ENCODE data around the gene THSD7B. TPM values are rescaled to one million over a fixed set of nuclear protein-coding genes. Genes with fewer than 3 reads are reported as not detected.

Gene THSD7B
- total RNA-seq, 1 experiment from 2014 or later, result 6.9 TPM

DNA sequence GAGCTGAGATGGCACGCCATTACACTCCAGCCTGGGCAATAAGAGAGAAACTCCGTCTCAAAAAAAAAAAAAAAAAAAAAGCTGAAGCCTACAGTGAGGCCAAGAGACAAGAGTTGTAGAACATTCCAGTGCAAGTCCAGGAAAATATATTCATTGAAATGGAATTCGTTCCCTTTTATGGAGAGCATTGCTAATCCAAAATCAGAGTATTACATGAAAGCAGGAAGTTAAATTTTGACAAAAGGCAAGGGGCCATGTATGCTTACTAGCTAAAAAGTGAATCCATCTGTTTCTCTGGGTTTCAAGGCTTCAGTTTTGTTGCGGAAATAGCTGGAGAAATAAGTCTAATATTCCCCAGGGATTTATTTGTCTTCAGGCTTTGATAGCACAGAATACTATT, 471.7 kb downstream of the THSD7B start:
- DNase-seq, result no peak
- ChIA-PET CTCF (interaction anchor here (0.7 kb wide), 1 partner anchor 44 kb away, joined by 3 read pairs; no protein-coding TSS in a partner anchor), POLR2A (no interaction called here)
- intact Hi-C loops (cut with micrococcal nuclease; ENCODE audit: unreplicated experiment), result no loop called here
- Histone ChIP-seq H3K27me3 (replicated peaks; ENCODE audit: control insufficient read depth, insufficient read depth, low read length) (no peaks in the 10 kb centered on the region), H3K9me3 (no peaks in the 10 kb centered on the region), H3K36me3 (ENCODE audit: control insufficient read depth, insufficient read depth, low read length) (no peaks in the 10 kb centered on the region), H3K4me1 (no peaks in the 10 kb centered on the region), H3K4me3 (ENCODE audit: low read depth, low read length) (no peak overlapping the region)
- H3K27ac Mint-ChIP-seq (ENCODE audit: unreplicated experiment), result no peak overlapping the region
- H3K36me3 Mint-ChIP-seq (ENCODE audit: insufficient read depth, unreplicated experiment), result no peaks in the 10 kb centered on the region
- H3K27me3 Mint-ChIP-seq (ENCODE audit: insufficient read depth, unreplicated experiment), result no peaks in the 10 kb centered on the region
- no TSS peak for BruUV-seq (replicated peaks)
- no peaks in the 10 kb centered on the region for H3K4me1 Mint-ChIP-seq (ENCODE audit: low read depth, unreplicated experiment)
- TF ChIP-seq, protein P1, sequence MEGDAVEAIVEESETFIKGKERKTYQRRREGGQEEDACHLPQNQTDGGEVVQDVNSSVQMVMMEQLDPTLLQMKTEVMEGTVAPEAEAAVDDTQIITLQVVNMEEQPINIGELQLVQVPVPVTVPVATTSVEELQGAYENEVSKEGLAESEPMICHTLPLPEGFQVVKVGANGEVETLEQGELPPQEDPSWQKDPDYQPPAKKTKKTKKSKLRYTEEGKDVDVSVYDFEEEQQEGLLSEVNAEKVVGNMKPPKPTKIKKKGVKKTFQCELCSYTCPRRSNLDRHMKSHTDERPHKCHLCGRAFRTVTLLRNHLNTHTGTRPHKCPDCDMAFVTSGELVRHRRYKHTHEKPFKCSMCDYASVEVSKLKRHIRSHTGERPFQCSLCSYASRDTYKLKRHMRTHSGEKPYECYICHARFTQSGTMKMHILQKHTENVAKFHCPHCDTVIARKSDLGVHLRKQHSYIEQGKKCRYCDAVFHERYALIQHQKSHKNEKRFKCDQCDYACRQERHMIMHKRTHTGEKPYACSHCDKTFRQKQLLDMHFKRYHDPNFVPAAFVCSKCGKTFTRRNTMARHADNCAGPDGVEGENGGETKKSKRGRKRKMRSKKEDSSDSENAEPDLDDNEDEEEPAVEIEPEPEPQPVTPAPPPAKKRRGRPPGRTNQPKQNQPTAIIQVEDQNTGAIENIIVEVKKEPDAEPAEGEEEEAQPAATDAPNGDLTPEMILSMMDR (IDR thresholded peaks at IDR 0.05; ENCODE audit: insufficient read depth in 1 of 2, low read depth in 1 of 2, low read length in 1 of 2, severe bottlenecking in 1 of 2, unreplicated experiment in 1 of 2), result no peak
- no peak overlapping the region for H3K4me3 Mint-ChIP-seq (ENCODE audit: unreplicated experiment)
- H3K9me3 Mint-ChIP-seq (ENCODE audit: unreplicated experiment), result no peaks in the 10 kb centered on the region

DNA sequence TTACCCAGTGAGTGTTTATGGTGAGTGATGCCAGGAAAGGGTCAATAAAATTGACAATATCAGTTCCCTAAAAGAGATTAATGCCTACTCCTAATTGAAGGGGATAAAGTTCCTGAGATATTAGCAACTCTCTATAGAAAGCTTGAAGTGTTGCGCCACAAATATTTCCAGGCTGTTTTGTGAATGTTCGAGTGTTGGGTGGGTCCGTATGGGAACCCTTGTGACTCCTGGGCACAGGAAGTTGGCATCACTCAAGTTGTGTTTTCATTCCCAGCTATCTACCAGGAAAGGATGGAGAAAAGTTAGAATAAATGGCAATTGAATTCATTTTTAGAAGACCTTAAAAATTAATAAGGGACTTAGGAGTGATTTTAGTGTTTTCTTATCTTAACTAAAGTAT, 472.7 kb downstream of the THSD7B start:
- POLR2A ChIA-PET, result no interaction called here
- no peak for DNase-seq
- Mint-ChIP-seq H3K4me3 (ENCODE audit: unreplicated experiment) (no peak overlapping the region), H3K27ac (ENCODE audit: unreplicated experiment) (no peak overlapping the region), H3K36me3 (ENCODE audit: insufficient read depth, unreplicated experiment) (no peaks in the 10 kb centered on the region), H3K27me3 (ENCODE audit: insufficient read depth, unreplicated experiment) (no peaks in the 10 kb centered on the region), H3K4me1 (ENCODE audit: low read depth, unreplicated experiment) (no peaks in the 10 kb centered on the region), H3K9me3 (ENCODE audit: unreplicated experiment) (no peaks in the 10 kb centered on the region)
- H3K27me3 ChIP-seq (replicated peaks; ENCODE audit: control insufficient read depth, insufficient read depth, low read length), result no peaks in the 10 kb centered on the region
- no peak overlapping the region for H3K4me3 ChIP-seq (ENCODE audit: low read depth, low read length)
- BruUV-seq (replicated peaks), result no TSS peak
- no peaks in the 10 kb centered on the region for H3K9me3 ChIP-seq
- no peaks in the 10 kb centered on the region for H3K36me3 ChIP-seq (ENCODE audit: control insufficient read depth, insufficient read depth, low read length)
- TF ChIP-seq, protein P1 (IDR thresholded peaks at IDR 0.05; ENCODE audit: insufficient read depth in 1 of 2, low read depth in 1 of 2, low read length in 1 of 2, severe bottlenecking in 1 of 2, unreplicated experiment in 1 of 2), result no peak
- intact Hi-C loops (cut with micrococcal nuclease; ENCODE audit: unreplicated experiment), result no loop called here
- no peaks in the 10 kb centered on the region for H3K4me1 ChIP-seq
- CTCF ChIA-PET, result no interaction called here

DNA sequence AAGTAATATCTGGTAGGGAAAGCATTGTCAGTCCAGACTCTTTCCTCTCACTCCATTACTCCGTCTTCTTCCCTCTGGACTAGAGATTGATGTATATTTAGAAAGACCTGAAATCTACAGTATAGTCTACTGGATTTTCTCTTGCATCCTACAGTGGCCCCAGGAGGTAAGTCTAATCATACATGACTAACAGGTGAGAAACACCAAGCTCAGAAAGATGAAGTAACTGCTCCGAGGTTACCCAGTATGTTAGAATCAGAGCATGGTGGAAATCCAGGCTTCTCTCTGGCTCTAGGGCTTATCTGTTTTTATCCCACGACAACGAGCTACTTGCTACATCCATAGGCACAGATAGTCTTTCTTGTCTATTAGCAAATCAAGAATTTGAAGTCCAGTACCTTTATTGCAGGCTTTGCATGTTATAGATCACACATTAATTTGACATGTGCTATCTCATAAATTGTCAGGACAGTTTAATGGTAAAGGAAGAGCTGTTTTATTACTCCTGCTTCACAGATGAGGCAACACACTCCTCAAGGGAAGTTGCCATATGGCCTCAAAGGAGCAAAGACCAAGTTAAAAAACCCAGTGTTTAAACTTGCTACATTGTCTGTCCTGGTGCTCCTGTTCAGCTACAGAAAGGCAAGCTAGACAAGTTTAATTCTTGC, 484.3 kb downstream of the THSD7B start:
- no peaks in the 10 kb centered on the region for H3K27me3 ChIP-seq (replicated peaks; ENCODE audit: control insufficient read depth, insufficient read depth, low read length)
- POLR2A ChIA-PET, result interaction anchor here (0.9 kb wide), 1 partner anchor 9 kb away, joined by 3 read pairs; no protein-coding TSS in a partner anchor
- no peaks in the 10 kb centered on the region for H3K9me3 Mint-ChIP-seq (ENCODE audit: unreplicated experiment)

More for the DNA sequence above, 484.3 kb downstream of the THSD7B start:
- no TSS peak for BruUV-seq (replicated peaks)
- CTCF ChIA-PET, result no interaction called here
- H3K9me3 ChIP-seq, result no peaks in the 10 kb centered on the region
- no peak for DNase-seq
- no peak overlapping the region for H3K27ac Mint-ChIP-seq (ENCODE audit: unreplicated experiment)
- no peak overlapping the region for H3K4me3 Mint-ChIP-seq (ENCODE audit: unreplicated experiment)
- no peaks in the 10 kb centered on the region for H3K36me3 Mint-ChIP-seq (ENCODE audit: insufficient read depth, unreplicated experiment)
- no peaks in the 10 kb centered on the region for H3K36me3 ChIP-seq (ENCODE audit: control insufficient read depth, insufficient read depth, low read length)
- H3K4me3 ChIP-seq (ENCODE audit: low read depth, low read length), result no peak overlapping the region
- peaks cover 7% of the 10 kb centered on the region for H3K4me1 Mint-ChIP-seq (ENCODE audit: low read depth, unreplicated experiment)
- H3K27me3 Mint-ChIP-seq (ENCODE audit: insufficient read depth, unreplicated experiment), result no peaks in the 10 kb centered on the region
- no peaks in the 10 kb centered on the region for H3K4me1 ChIP-seq
- intact Hi-C loops (cut with micrococcal nuclease; ENCODE audit: unreplicated experiment), result no loop called here
- TF ChIP-seq, protein P1 (IDR thresholded peaks at IDR 0.05; ENCODE audit: insufficient read depth in 1 of 2, low read depth in 1 of 2, low read length in 1 of 2, severe bottlenecking in 1 of 2, unreplicated experiment in 1 of 2), result no peak

Data from Caco-2 (cell line).